Motor neuron (in vitro differentiated cells): ENCODE measurements around the gene WWOX. TPM values are rescaled to one million over a fixed set of nuclear protein-coding genes. Genes with fewer than 3 reads are reported as not detected.

ENCODE experiments used
- ATAC-seq, 8 experiments: fragments of 200-7000 bp; cut with Tn5 transposase; replicated peaks in 6 of 8; 2 replicates each; pipeline ENCODE4 v1.8.0; 2021; ENCODE audit warnings: mild to moderate bottlenecking in 8 of 8, moderate library complexity in 8 of 8
- H3K27ac ChIP-seq, 2 donors: fragments of 250-450 bp; sonication (Bioruptor Pico); 2 replicates each; pipeline ENCODE4 v1.9.0; 2021; ENCODE audit warnings: antibody characterized with exemption in 2 of 2, mild to moderate bottlenecking in 2 of 2, moderate library complexity in 1 of 2
- H3K4me1 ChIP-seq, 2 donors: fragments of 250-450 bp; sonication (Bioruptor Pico); replicated peaks in 1 of 2; 2 replicates each; pipeline ENCODE4 v1.6.1; 2021; ENCODE audit warnings: antibody characterized with exemption in 2 of 2, mild to moderate bottlenecking in 2 of 2, moderate library complexity in 1 of 2
- H3K4me3 ChIP-seq, 5 donors: fragments of 250-450 bp; sonication (Bioruptor Pico); 2 replicates each; pipeline ENCODE4 v1.9.0; 2021; ENCODE audit warnings: antibody characterized with exemption in 5 of 5, mild to moderate bottlenecking in 5 of 5, moderate library complexity in 4 of 5
- WGBS, 10 experiments: fragments of 450-650 bp; shearing (Covaris generic); methylation state at CpG; one replicate each; pipeline ENCODE4 v1.0.0; 2022; 5-methylcytosine and 5-hydroxymethylcytosine counted together
- in situ Hi-C, 9 experiments: fragments of 400-800 bp; cut with MboI; loops; one replicate each; pipeline ENCODE4 v1.15.0; 2021; ENCODE audit warnings: low sequenced_read_pairs in 9 of 9, low pct_unique_long_range_greater_than_20kb in 2 of 9; ENCODE audit not compliant: unreplicated experiment in 9 of 9
- total RNA-seq, 8 experiments: library from RNA; unstranded; fragments of 300-600 nt; gene quantifications; 2 replicates each; pipeline versions ENCODE4 v1.2.3 to v1.2.4, GENCODE V29; 2022

Gene WWOX
- total RNA-seq, 8 experiments from 2014 or later = 10.3 to 27.8 (median 12.3) TPM

DNA sequence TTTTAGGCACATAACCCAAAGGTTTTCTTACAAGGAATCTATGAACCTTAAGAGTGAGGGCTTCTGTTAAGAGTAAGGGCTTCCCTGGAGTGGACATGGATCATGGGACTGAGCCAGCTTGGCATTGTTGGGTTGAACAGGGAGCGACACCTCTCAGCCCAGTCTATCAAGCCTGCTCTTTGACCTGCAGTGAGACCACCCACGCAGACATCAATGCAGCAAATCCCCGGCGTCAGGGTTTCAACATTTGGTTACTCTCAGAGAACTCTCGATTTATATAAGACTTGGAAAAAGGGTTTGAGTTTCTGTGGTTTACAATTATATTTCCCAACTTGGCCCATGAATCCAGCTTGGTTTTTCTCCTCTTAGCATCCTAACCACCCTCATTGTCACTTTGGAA lies 299.9 kb downstream of the WWOX start:
- Histone ChIP-seq H3K4me3 (no peak overlapping the region), H3K4me1 (no peaks in the 10 kb centered on the region), H3K27ac (no peak overlapping the region)
- in situ Hi-C loops = no loop called here
- no peak for ATAC-seq
- WGBS, 10 experiments = 50 to 75% (median 73%) methylated on average over 1 to 5 of the region's 5 CpGs; no CpG with 5 or more reads in 4 of the 10 experiments

DNA sequence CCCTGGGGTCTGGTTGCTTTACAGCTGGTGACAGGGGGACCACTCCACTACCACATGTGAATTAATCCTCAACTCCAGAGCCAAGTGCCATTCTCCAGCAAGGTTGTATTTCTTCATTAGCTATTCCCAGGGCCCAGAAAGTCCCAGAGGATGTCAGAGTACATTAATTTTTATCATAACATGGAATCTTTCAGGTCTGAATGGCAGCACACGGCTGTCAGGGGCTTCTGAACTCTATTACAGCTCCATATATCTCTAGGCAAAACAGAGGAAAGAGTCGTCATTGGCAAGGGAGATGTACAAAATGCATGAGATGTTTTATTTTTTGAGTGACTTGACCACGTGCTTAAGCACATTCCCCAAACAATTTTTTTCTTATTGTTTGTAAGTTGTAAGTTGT lies 303.4 kb downstream of the WWOX start:
- H3K4me1 ChIP-seq = no peaks in the 10 kb centered on the region
- in situ Hi-C loops = no loop called here
- no peak overlapping the region for H3K4me3 ChIP-seq
- no peak overlapping the region for H3K27ac ChIP-seq
- ATAC-seq = peak in 1 of 8 experiments; percentile 54
- 6 to 100% (median 27%) methylated on average over 1 to 3 of the region's 3 CpGs; no CpG with 5 or more reads in 3 of the 10 experiments for WGBS, 10 experiments

DNA sequence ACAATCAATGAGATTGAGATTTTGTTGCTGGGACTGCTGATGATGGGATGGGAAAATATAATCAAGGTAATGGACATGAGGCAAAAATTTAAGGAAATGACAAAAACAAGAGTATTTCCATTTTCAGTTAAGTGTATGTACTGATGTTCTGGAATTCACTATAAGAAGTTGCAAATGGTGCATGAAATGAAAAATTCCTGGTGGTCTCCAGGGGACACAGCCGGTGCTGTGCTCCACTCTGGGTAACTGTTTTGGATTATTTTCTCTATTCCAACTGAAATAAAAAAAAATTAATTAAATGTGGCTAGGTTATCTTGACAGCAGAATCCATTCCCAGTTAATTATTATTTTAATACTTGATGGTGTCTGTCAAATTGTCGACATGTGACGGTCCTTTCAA lies 305.6 kb downstream of the WWOX start:
- in situ Hi-C loops = no loop called here
- ATAC-seq = no peak
- 0 to 100% (median 88%) methylated on average over 1 to 3 of the region's 3 CpGs; no CpG with 5 or more reads in 2 of the 10 experiments for WGBS, 10 experiments
- H3K4me1 ChIP-seq = no peaks in the 10 kb centered on the region
- H3K27ac ChIP-seq = no peak overlapping the region
- H3K4me3 ChIP-seq = no peak overlapping the region

DNA sequence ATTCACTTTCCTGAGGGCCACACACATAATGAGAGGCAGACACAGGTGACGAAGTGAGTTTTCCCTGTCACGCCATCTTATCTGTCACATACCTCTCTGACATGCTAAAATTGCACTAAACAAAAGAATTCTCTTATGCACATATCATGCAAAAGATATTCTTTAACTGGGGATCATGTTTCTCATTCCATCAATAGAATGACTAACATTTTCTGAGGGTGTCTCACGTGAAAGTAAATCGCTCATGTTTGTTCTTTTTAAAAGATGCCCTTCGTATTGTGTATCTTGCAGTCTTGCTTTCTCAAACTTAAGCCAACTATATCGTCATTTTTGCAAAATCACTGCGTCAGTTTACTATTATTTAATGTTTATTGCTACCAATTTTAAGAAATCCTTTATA lies 306.4 kb downstream of the WWOX start:
- no peak for ATAC-seq
- in situ Hi-C loops = no loop called here
- H3K27ac ChIP-seq = no peak overlapping the region
- WGBS, 10 experiments = 44 to 100% (median 79%) methylated on average over 2 to 6 of the region's 7 CpGs
- no peaks in the 10 kb centered on the region for H3K4me1 ChIP-seq
- H3K4me3 ChIP-seq = no peak overlapping the region

DNA sequence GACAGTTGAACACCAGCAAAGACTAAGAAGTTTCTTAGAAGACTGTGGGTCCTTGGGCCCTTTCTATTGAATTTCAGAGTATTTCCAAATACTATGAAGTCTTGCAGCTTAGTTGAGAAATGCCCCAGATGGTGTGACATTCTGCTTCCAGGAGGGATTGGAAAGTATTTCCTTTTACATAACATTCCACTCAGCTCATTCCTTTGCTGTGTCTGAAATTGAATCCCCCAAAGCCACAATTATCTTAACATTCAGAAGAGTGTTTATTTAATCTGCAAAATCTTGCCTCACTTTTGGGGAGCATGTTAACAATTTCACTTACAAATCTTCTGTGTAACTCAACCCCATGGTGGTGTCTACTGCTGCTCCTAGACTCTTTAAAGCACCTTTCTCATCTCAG lies 307.7 kb downstream of the WWOX start:
- ATAC-seq = no peak
- no peaks in the 10 kb centered on the region for H3K4me1 ChIP-seq
- H3K27ac ChIP-seq = no peak overlapping the region
- in situ Hi-C loops = no loop called here
- no peak overlapping the region for H3K4me3 ChIP-seq

DNA sequence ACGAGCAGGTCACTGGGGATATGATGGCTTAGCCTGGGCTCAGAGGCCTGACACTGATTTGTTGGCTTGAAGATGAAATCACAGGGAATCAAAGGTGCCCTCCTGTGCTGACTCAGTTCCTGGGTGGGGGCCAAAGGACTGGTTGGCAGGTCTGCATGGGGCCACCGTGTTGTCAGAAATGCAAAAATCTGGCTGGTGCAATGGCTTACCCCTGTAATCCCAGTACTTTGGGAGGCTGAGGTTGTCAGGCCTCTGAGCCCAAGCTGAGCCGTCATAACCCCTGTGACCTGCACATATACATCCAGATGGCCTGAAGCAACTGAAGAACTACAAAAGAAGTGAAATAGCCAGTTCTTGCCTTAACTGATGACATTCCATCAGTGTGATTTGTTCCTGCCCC lies 314.2 kb downstream of the WWOX start:
- no peak overlapping the region for H3K27ac ChIP-seq
- WGBS, 10 experiments = 10 to 100% (median 93%) methylated on average over 1 to 3 of the region's 3 CpGs; no CpG with 5 or more reads in 5 of the 10 experiments
- ATAC-seq = no peak
- in situ Hi-C loops = no loop called here
- H3K4me3 ChIP-seq = no peak overlapping the region
- no peaks in the 10 kb centered on the region for H3K4me1 ChIP-seq

DNA sequence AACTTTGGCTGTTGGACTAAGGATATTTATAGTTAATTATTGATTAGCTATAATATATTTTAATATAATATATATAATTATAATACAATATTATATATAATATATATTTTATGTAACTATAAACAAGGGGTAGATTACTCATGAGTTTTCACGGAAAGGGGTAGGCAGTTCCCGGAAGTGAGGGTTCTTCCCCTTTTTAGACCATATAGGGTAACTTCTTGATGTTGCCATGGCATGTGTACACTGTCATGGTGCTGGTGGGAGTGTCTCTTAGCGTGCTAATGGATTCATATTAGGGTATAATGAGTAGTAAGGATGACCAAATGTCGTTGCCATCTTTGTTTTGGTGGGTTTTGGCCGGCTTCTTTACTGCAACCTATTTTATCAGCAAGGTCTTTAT lies 315.6 kb downstream of the WWOX start:
- in situ Hi-C loops = no loop called here
- ATAC-seq = no peak
- WGBS, 10 experiments = 25 to 100% (median 83%) methylated on average over 1 to 5 of the region's 5 CpGs; no CpG with 5 or more reads in 2 of the 10 experiments
- no peak overlapping the region for H3K4me3 ChIP-seq
- H3K27ac ChIP-seq = no peak overlapping the region
- H3K4me1 ChIP-seq = no peaks in the 10 kb centered on the region

DNA sequence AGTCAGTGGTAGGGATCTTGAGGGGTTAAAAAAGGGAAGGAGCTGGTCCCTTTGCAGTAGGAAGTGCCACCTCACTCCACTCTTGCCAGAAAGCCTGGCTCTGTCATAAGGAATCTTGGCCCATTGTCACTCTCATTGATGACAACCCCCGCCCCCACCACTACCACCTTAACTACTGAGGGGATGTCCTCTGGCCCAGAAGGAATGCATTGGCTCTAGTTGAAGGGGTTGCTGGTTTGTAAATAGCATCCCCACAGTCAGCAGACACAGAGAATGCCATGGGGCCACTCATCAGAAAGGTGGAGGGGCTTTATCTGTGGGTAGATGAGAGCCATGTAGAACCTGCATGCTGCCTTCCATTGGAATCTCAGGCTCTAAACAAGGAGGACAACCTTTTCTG lies 316.2 kb downstream of the WWOX start:
- 40 to 100% methylated on average over 1 of the region's 1 CpG; no CpG with 5 or more reads in 8 of the 10 experiments for WGBS, 10 experiments
- Histone ChIP-seq H3K27ac (no peak overlapping the region), H3K4me1 (no peaks in the 10 kb centered on the region), H3K4me3 (no peak overlapping the region)
- ATAC-seq = peak in 1 of 8 experiments; percentile 17
- in situ Hi-C loops = no loop called here

DNA sequence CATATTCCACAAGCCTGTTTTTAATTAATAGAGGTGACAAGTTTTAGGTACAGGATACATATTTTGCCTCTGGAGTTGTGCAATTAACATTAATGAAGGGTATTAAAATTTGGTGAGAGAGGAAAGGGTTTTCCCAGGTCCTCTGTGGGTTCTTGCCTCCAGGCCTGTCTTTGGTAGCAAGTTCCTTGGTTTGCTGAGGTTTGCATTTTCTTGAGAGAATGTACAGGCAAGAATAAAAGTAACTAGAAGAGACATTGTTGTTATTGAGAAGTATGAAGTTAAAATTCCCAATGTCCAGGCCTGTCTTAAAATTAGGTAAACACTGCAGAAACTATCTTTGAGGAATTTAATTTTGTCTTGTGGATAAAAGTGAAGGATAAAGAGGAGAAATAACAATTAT lies 316.9 kb downstream of the WWOX start:
- Histone ChIP-seq H3K4me3 (no peak overlapping the region), H3K27ac (no peak overlapping the region), H3K4me1 (no peaks in the 10 kb centered on the region)
- peak in 1 of 8 experiments; percentile 37 for ATAC-seq
- in situ Hi-C loops = no loop called here

DNA sequence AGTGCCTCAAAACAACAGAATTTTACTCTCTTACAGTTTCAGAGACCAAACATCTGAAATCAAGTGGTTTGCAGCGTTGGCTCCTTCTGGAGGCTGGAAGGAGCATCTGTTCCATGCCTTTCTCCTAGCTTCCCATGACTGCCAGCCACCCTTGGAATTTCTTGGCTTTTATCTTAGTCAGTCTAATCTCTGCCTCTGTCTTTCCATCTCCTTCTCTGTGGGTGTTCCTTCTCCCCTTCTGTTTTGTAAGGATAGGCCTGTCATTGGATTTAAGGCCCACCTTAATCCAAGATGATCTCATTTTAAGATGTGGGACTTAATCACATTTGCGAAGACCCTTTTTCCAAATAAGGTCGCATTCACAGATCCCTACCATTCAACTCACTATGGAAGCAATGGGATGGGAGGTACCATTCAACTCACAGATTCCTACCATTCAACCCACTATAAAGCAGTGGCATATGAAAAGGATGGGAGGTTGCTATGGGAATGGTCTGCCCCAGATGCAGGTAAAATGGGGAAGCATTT lies 321.8 kb downstream of the WWOX start:
- Histone ChIP-seq H3K27ac (no peak overlapping the region), H3K4me1 (peaks cover 11 to 23% of the 10 kb centered on the region in 2 donors), H3K4me3 (no peak overlapping the region)
- peak in 2 of 8 experiments; percentile 36 to 50 for ATAC-seq
- WGBS, 10 experiments = 60 to 93% (median 73%) methylated on average over 1 to 3 of the region's 3 CpGs; no CpG with 5 or more reads in 3 of the 10 experiments
- in situ Hi-C loops = no loop called here

DNA sequence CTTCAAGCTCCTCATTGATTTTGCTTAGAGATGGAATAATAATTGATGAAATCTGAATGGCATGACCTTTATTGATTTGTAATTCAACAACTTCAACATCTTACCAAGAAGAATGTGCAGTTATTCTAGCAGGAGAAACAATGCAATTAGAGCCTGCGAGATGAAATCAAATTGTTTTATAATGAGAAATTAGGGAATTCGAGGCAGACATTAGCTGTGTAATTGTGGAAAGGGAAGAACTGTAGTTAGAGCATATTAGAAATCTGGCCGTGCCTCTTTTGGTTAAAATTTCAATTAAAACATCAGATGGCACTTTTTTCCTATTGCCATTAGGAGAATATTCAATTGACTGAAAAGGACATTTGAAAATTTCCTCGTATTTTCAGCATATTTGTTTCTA lies 325.8 kb downstream of the WWOX start:
- no peak overlapping the region for H3K27ac ChIP-seq
- peaks cover 12 to 29% of the 10 kb centered on the region in 2 donors for H3K4me1 ChIP-seq
- 13 to 100% (median 75%) methylated on average over 2 to 4 of the region's 4 CpGs for WGBS, 10 experiments
- peak in 1 of 8 experiments; percentile 17 for ATAC-seq
- in situ Hi-C loops = no loop called here
- H3K4me3 ChIP-seq = no peak overlapping the region

DNA sequence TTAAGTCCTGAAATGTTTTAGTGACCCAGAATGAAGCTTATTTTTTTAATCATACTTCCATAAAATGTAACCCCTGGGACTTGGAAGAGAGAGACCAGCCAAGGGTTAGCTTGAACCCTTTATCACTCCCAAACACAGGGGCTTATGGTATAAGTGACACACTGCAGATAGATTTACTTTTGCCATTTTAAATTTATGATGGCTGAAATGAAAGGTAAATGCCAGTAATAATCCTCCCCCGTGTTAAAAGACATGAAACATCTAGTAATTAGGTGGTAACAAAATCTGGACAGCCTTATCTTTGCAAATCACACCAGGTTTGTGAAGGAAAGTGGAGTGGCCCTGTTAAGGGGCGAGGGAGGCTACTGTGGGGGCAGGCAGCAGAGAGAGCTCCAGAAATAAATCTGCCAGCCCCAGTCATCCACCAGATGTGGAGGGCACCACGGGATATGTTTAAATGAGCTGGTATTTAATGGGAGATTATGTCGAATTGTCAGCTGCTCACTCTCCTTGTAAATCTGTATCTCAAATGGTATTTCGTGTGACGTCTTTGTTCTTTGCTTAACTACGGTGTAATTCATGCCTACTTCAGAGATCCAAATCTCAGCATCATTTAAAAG lies 326.5 kb downstream of the WWOX start:
- no peak overlapping the region for H3K4me3 ChIP-seq
- peaks cover 15 to 36% of the 10 kb centered on the region in 2 donors for H3K4me1 ChIP-seq
- in situ Hi-C loops = no loop called here
- 41 to 93% (median 73%) methylated on average over 1 to 7 of the region's 7 CpGs; no CpG with 5 or more reads in 1 of the 10 experiments for WGBS, 10 experiments
- H3K27ac ChIP-seq = no peak overlapping the region
- ATAC-seq = peak in 1 of 8 experiments; percentile 55

DNA sequence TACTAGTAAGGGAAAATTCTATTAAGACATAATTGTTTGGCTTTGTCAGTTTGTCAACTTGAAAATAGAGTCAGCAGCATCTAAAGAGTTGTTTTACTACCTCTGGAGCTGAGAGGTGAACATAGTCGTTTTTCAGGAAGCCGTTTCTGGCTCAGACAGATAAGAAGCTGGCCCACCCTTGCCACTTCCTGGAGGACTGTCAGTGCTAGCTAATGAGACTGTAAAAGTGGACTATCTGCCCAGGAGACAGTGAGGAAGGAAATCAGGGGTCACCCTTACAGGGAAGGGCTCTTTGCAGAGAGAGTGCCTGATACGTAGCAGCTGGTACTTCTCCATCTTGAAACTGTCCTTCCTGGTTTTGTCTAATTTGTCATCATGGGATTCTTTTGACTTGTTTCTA lies 328.7 kb downstream of the WWOX start:
- in situ Hi-C loops = no loop called here
- no peak for ATAC-seq
- H3K4me3 ChIP-seq = no peak overlapping the region
- 17 to 100% (median 84%) methylated on average over 1 to 3 of the region's 3 CpGs; no CpG with 5 or more reads in 1 of the 10 experiments for WGBS, 10 experiments
- no peak overlapping the region for H3K27ac ChIP-seq
- peaks cover 15 to 33% of the 10 kb centered on the region in 2 donors for H3K4me1 ChIP-seq

DNA sequence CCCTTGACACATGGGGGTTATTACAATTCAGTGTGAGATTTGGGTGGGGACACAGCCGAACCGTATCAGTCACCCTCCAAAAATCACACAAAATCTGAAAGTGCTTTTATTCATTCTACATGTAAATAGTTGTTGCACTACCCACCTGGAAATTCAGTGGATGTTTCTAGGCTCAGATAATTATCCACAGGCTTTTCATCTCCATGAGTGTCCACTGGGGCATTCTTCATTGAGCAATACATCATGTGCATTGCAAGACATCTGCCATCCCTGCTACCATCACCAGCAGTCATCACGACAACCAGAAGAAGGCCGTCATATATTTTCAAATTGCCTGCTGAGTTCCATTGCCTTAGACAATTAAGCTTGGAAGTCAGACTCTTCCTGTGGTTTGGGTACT lies 330.8 kb downstream of the WWOX start:
- H3K27ac ChIP-seq = no peak overlapping the region
- H3K4me3 ChIP-seq = no peak overlapping the region
- in situ Hi-C loops = no loop called here
- 67 to 100% (median 83%) methylated on average over 1 to 4 of the region's 4 CpGs; no CpG with 5 or more reads in 3 of the 10 experiments for WGBS, 10 experiments
- ATAC-seq = peak in 1 of 8 experiments; percentile 47
- H3K4me1 ChIP-seq = peaks cover 11 to 23% of the 10 kb centered on the region in 2 donors
